ENCODE results near the gene ANXA8L1. TPM values are rescaled to one million over a fixed set of nuclear protein-coding genes. Genes with fewer than 3 reads are reported as not detected.
"Not testable (repeated sequence)": the region's sequence is repeated elsewhere in the genome, so short reads cannot be mapped to it uniquely, and the experiment has no call there.

ANXA8L1 gene
- total RNA-seq (2014; rRNA removed; shearing (Covaris generic)), result 26.7 and 38.1 TPM in 2 replicates

- not testable (repeated sequence) for DNase-seq (ENCODE audit: low read depth)
Observed at GRCh38 chr10:46375406-46375805, at the start of gene ANXA8L1. Gene ANXA8L1, plus strand, starts transcription at chr10:46375776. Its CDS starts 76 bp downstream, at chr10:46375852.

- no peak for DNase-seq (ENCODE audit: low read depth)
Observed at GRCh38 chr10:46326066-46326465, 49.5 kb upstream of the ANXA8L1 start.

- no peak for DNase-seq (ENCODE audit: low read depth)
Observed at GRCh38 chr10:46326971-46327370, 48.6 kb upstream of the ANXA8L1 start.

- DNase-seq (ENCODE audit: low read depth), result no peak
Observed at GRCh38 chr10:46327685-46328084, 47.9 kb upstream of the ANXA8L1 start.

- DNase-seq (ENCODE audit: low read depth), result no peak
Observed at GRCh38 chr10:46328853-46329689, 46.5 kb upstream of the ANXA8L1 start.

GRCh38 chr10:46329690-46330016 is 45.9 kb upstream of the ANXA8L1 start:
- peak; percentile 12 for DNase-seq (ENCODE audit: low read depth)

GRCh38 chr10:46330894-46331293 is 44.7 kb upstream of the ANXA8L1 start:
- no peak for DNase-seq (ENCODE audit: low read depth)

GRCh38 chr10:46365484-46365883 is 10.1 kb upstream of the ANXA8L1 start:
- not testable (repeated sequence) for DNase-seq (ENCODE audit: low read depth)

GRCh38 chr10:46367209-46367608 is 8.4 kb upstream of the ANXA8L1 start:
- not testable (repeated sequence) for DNase-seq (ENCODE audit: low read depth)

- DNase-seq (ENCODE audit: low read depth), result not testable (repeated sequence)
Observed at GRCh38 chr10:46367666-46368240, 7.8 kb upstream of the ANXA8L1 start.

GRCh38 chr10:46368956-46369355 is 6.6 kb upstream of the ANXA8L1 start:
- not testable (repeated sequence) for DNase-seq (ENCODE audit: low read depth)

- DNase-seq (ENCODE audit: low read depth), result not testable (repeated sequence)
Observed at GRCh38 chr10:46374410-46374809, 1.2 kb upstream of the ANXA8L1 start.

- not testable (repeated sequence) for DNase-seq (ENCODE audit: low read depth)
Observed at GRCh38 chr10:46377022-46377421, 1.4 kb downstream of the ANXA8L1 start.

GRCh38 chr10:46377651-46378050 is 2.1 kb downstream of the ANXA8L1 start:
- DNase-seq (ENCODE audit: low read depth), result not testable (repeated sequence)

- not testable (repeated sequence) for DNase-seq (ENCODE audit: low read depth)
Observed at GRCh38 chr10:46378108-46378507, 2.5 kb downstream of the ANXA8L1 start.

- DNase-seq (ENCODE audit: low read depth), result not testable (repeated sequence)
Observed at GRCh38 chr10:46379233-46379848, 3.8 kb downstream of the ANXA8L1 start.

- not testable (repeated sequence) for DNase-seq (ENCODE audit: low read depth)
Observed at GRCh38 chr10:46385858-46386257, 10.3 kb downstream of the ANXA8L1 start.

GRCh38 chr10:46386694-46387093 is 11.1 kb downstream of the ANXA8L1 start:
- not testable (repeated sequence) for DNase-seq (ENCODE audit: low read depth)

- DNase-seq (ENCODE audit: low read depth), result not testable (repeated sequence)
Observed at GRCh38 chr10:46387309-46387902, 11.8 kb downstream of the ANXA8L1 start.

GRCh38 chr10:46391422-46391821 is 15.8 kb downstream of the ANXA8L1 start:
- not testable (repeated sequence) for DNase-seq (ENCODE audit: low read depth)

- DNase-seq (ENCODE audit: low read depth), result peak; percentile 76
Observed at GRCh38 chr10:46396441-46397279, 21.1 kb downstream of the ANXA8L1 start.
